Naive thymus-derived CD8-positive, alpha-beta T cell (primary cell): Measurements from ENCODE around the gene ARHGAP27. TPM values are rescaled to one million over a fixed set of nuclear protein-coding genes. Genes with fewer than 3 reads are reported as not detected.

ENCODE experiments used
- ATAC-seq, 2 donors: fragments of 150-1000 bp; cut with Tn5 transposase in 1 of 2; sonication (Bioruptor Pico), chemical (Tn5 transposase) in 1 of 2; 1 replicate in 1 of 2; 2 replicates in 1 of 2; pipeline ENCODE4 v1.10.0; 2021; ENCODE audit warnings: mild to moderate bottlenecking in 2 of 2, moderate library complexity in 2 of 2
- POLR2A ChIA-PET: fragments of 350-600 bp; sonication (Branson Sonifier 250); formaldehyde crosslinking; loops from one replicate; lab custom pipeline; 2021; ENCODE audit warnings: antibody characterized with exemption; lab: Charles Lee
- DNase-seq, 10 donors: peaks; one replicate each; pipeline versions ENCODE4 v3.0.0 to v3.0.0-alpha.2; 2020 to 2022
- H3K27ac Mint-ChIP-seq, 10 donors: one replicate each; pipeline ENCODE4 v1.8.0; 2020 to 2022; ENCODE audit warnings: mild to moderate bottlenecking in 10 of 10, mixed read lengths in 10 of 10, moderate library complexity in 4 of 10, inconsistent platforms in 1 of 10
- H3K27me3 Mint-ChIP-seq, 5 donors: one replicate each; pipeline ENCODE4 v1.8.0; 2021 to 2022; ENCODE audit warnings: mixed read lengths in 5 of 5
- H3K36me3 Mint-ChIP-seq, 3 donors: one replicate each; pipeline ENCODE4 v1.8.0; 2020 to 2022; ENCODE audit warnings: mixed read lengths in 3 of 3, mild to moderate bottlenecking in 2 of 3, inconsistent platforms in 1 of 3
- H3K4me1 Mint-ChIP-seq, 4 donors: one replicate each; pipeline ENCODE4 v1.8.0; 2021 to 2022; ENCODE audit warnings: mixed read lengths in 4 of 4
- H3K4me3 Mint-ChIP-seq, 10 donors: one replicate each; pipeline ENCODE4 v1.8.0; 2020 to 2022; ENCODE audit warnings: mild to moderate bottlenecking in 10 of 10, mixed read lengths in 10 of 10, moderate library complexity in 6 of 10, inconsistent platforms in 1 of 10
- H3K9me3 Mint-ChIP-seq, 9 donors: one replicate each; pipeline ENCODE4 v1.8.0; 2020 to 2022; ENCODE audit warnings: mixed read lengths in 9 of 9, mild to moderate bottlenecking in 3 of 9, inconsistent platforms in 1 of 9, moderate library complexity in 1 of 9
- polyA plus RNA-seq, 3 donors: library from polyadenylated mRNA; unstranded; fragments of 300-500 nt; fragmentation: Illumina TruSeq; gene quantifications; one replicate each; pipeline ENCODE4 v1.2.3, GENCODE V29; 2021
- total RNA-seq, 8 experiments: library from RNA in 2 of 8; stranded (reverse) in 2 of 8; gene quantifications; one replicate each; pipeline ENCODE4 v1.2.3 and lab custom pipeline; 2021 to 2026

Gene ARHGAP27
- total and polyA plus RNA-seq, 5 experiments from 2014 or later = 17.3 to 102 (median 31.1) TPM

GRCh38 chr17:45426561-45426960 lies 6.1 kb downstream of the ARHGAP27 start:
- POLR2A ChIA-PET = interaction anchor here (0.6 kb wide), 1 partner anchor 122 kb away, joined by 3 read pairs; no protein-coding TSS in a partner anchor
- H3K36me3 Mint-ChIP-seq = no peaks in the 10 kb centered on the region
- DNase-seq = peak in 1 of 10 donors; percentile 6

GRCh38 chr17:45425984-45426413 lies 6.7 kb downstream of the ARHGAP27 start:
- POLR2A ChIA-PET = interaction anchor here (0.6 kb wide), 1 partner anchor 121 kb away, joined by 3 read pairs; no protein-coding TSS in a partner anchor
- Mint-ChIP-seq H3K27me3 (no peaks in the 10 kb centered on the region), H3K36me3 (no peaks in the 10 kb centered on the region), H3K4me3 (no peak overlapping the region), H3K27ac (peak overlapping the region in 1 of 10 donors; percentile 75), H3K4me1 (peaks cover 10 to 28% (median 21%) of the 10 kb centered on the region in 4 donors), H3K9me3 (no peaks in the 10 kb centered on the region)
- ATAC-seq = no peak
- DNase-seq = no peak

More at GRCh38 chr17:45426561-45426960, 6.1 kb downstream of the ARHGAP27 start:
- H3K27me3 Mint-ChIP-seq = no peaks in the 10 kb centered on the region
- ATAC-seq = no peak
- H3K9me3 Mint-ChIP-seq = no peaks in the 10 kb centered on the region
- no peak overlapping the region for H3K4me3 Mint-ChIP-seq
- H3K27ac Mint-ChIP-seq = peak overlapping the region in 1 of 10 donors; percentile 27
- H3K4me1 Mint-ChIP-seq = peaks cover 13 to 31% (median 24%) of the 10 kb centered on the region in 4 donors

- Mint-ChIP-seq H3K36me3 (no peaks in the 10 kb centered on the region), H3K4me1 (peaks cover 9 to 21% (median 15%) of the 10 kb centered on the region in 4 donors), H3K9me3 (no peaks in the 10 kb centered on the region), H3K27me3 (no peaks in the 10 kb centered on the region), H3K4me3 (no peak overlapping the region), H3K27ac (no peak overlapping the region)
- no peak for ATAC-seq
- peak in 1 of 10 donors; percentile 47 for DNase-seq
- POLR2A ChIA-PET = no interaction called here
Measured at GRCh38 chr17:45425125-45425983, 7.3 kb downstream of the ARHGAP27 start.

GRCh38 chr17:45424769-45425124 lies 7.9 kb downstream of the ARHGAP27 start:
- Mint-ChIP-seq H3K27me3 (no peaks in the 10 kb centered on the region), H3K4me1 (peaks cover 9 to 19% (median 14%) of the 10 kb centered on the region in 4 donors), H3K36me3 (no peaks in the 10 kb centered on the region), H3K9me3 (no peaks in the 10 kb centered on the region), H3K27ac (no peak overlapping the region), H3K4me3 (no peak overlapping the region)
- DNase-seq = peak in 1 of 10 donors; percentile 24
- ATAC-seq = no peak
- POLR2A ChIA-PET = no interaction called here

GRCh38 chr17:45423975-45424335 lies 8.7 kb downstream of the ARHGAP27 start:
- no peak for ATAC-seq
- no peaks in the 10 kb centered on the region for H3K36me3 Mint-ChIP-seq
- DNase-seq = peak in 1 of 10 donors; percentile 21
- POLR2A ChIA-PET = no interaction called here
- H3K27ac Mint-ChIP-seq = no peak overlapping the region
- peaks cover 9 to 16% (median 12%) of the 10 kb centered on the region in 4 donors for H3K4me1 Mint-ChIP-seq
- no peaks in the 10 kb centered on the region for H3K27me3 Mint-ChIP-seq
- no peak overlapping the region for H3K4me3 Mint-ChIP-seq
- no peaks in the 10 kb centered on the region for H3K9me3 Mint-ChIP-seq

- Mint-ChIP-seq H3K27ac (no peak overlapping the region), H3K36me3 (no peaks in the 10 kb centered on the region), H3K27me3 (no peaks in the 10 kb centered on the region), H3K9me3 (no peaks in the 10 kb centered on the region), H3K4me1 (peaks cover 6 to 10% (median 9%) of the 10 kb centered on the region in 4 donors), H3K4me3 (no peak overlapping the region)
- DNase-seq = no peak
- POLR2A ChIA-PET = no interaction called here
- no peak for ATAC-seq
Measured at GRCh38 chr17:45423304-45423974, 9.2 kb downstream of the ARHGAP27 start.

- H3K4me3 Mint-ChIP-seq = peak overlapping the region in 1 of 10 donors; percentile 46
- H3K36me3 Mint-ChIP-seq = peaks cover 0 to 2% (median 0%) of the 10 kb centered on the region in 3 donors
- H3K4me1 Mint-ChIP-seq = peaks cover 15 to 45% (median 26%) of the 10 kb centered on the region in 4 donors
- H3K27me3 Mint-ChIP-seq = no peaks in the 10 kb centered on the region
- POLR2A ChIA-PET = interaction anchor here (0.6 kb wide), 1 partner anchor 293 kb away, joined by 4 read pairs; no protein-coding TSS in a partner anchor
- ATAC-seq (no peak), DNase-seq (peak in 1 of 10 donors; percentile 19)
- peak overlapping the region in 6 of 10 donors; percentile 18 to 83 (median 64) for H3K27ac Mint-ChIP-seq
- no peaks in the 10 kb centered on the region for H3K9me3 Mint-ChIP-seq
Measured at GRCh38 chr17:45414990-45415881, 17.4 kb downstream of the ARHGAP27 start.

- DNase-seq = peak in 1 of 10 donors; percentile 58
- Mint-ChIP-seq H3K36me3 (peaks cover 0 to 2% (median 0%) of the 10 kb centered on the region in 3 donors), H3K4me1 (peaks cover 24 to 60% (median 36%) of the 10 kb centered on the region in 4 donors), H3K9me3 (no peaks in the 10 kb centered on the region), H3K4me3 (no peak overlapping the region), H3K27me3 (no peaks in the 10 kb centered on the region), H3K27ac (peak overlapping the region in 2 of 10 donors; percentile 13 to 47)
- POLR2A ChIA-PET = no interaction called here
- ATAC-seq = no peak
Measured at GRCh38 chr17:45413498-45413923, 19.2 kb downstream of the ARHGAP27 start.

GRCh38 chr17:45411348-45412105 lies 21.1 kb downstream of the ARHGAP27 start:
- no peaks in the 10 kb centered on the region for H3K27me3 Mint-ChIP-seq
- peak overlapping the region; percentile 96 to 100 (median 99) for H3K4me3 Mint-ChIP-seq
- H3K9me3 Mint-ChIP-seq = no peaks in the 10 kb centered on the region
- peaks cover 0 to 10% (median 2%) of the 10 kb centered on the region in 3 donors for H3K36me3 Mint-ChIP-seq
- POLR2A ChIA-PET = interaction anchor here (0.7 to 1.5 kb wide), 4 partner anchors 12 to 190 kb away, joined by 3 read pairs; partner anchors contain the start of genes FMNL1 and PLEKHM1
- peaks cover 35 to 80% (median 53%) of the 10 kb centered on the region in 4 donors for H3K4me1 Mint-ChIP-seq
- ATAC-seq = no peak
- peak in 1 of 10 donors; percentile 54 for DNase-seq
- H3K27ac Mint-ChIP-seq = peak overlapping the region; percentile 94 to 100 (median 99)

- H3K36me3 Mint-ChIP-seq = peaks cover 0 to 16% (median 4%) of the 10 kb centered on the region in 3 donors
- peaks cover 32 to 83% (median 54%) of the 10 kb centered on the region in 4 donors for H3K4me1 Mint-ChIP-seq
- ATAC-seq (peak; percentile 88 to 89), DNase-seq (peak; percentile 27 to 74 (median 54))
- peak overlapping the region; percentile 94 to 100 (median 99) for H3K27ac Mint-ChIP-seq
- H3K27me3 Mint-ChIP-seq = no peaks in the 10 kb centered on the region
- peak overlapping the region; percentile 96 to 100 (median 99) for H3K4me3 Mint-ChIP-seq
- POLR2A ChIA-PET = interaction anchor here (0.6 to 2.2 kb wide), 7 partner anchors 18 to 249 kb away, joined by 3 to 17 read pairs (median 6); partner anchors contain the start of genes HEXIM2, MAP3K14 and PLEKHM1
- no peaks in the 10 kb centered on the region for H3K9me3 Mint-ChIP-seq
Measured at GRCh38 chr17:45410144-45411091, 22.3 kb downstream of the ARHGAP27 start.
